Measurements from ENCODE around the gene ZBTB8B.
A peak's percentile ranks its signal among the peaks of the same experiment; 100 is the strongest.

Gene ZBTB8B

DNA sequence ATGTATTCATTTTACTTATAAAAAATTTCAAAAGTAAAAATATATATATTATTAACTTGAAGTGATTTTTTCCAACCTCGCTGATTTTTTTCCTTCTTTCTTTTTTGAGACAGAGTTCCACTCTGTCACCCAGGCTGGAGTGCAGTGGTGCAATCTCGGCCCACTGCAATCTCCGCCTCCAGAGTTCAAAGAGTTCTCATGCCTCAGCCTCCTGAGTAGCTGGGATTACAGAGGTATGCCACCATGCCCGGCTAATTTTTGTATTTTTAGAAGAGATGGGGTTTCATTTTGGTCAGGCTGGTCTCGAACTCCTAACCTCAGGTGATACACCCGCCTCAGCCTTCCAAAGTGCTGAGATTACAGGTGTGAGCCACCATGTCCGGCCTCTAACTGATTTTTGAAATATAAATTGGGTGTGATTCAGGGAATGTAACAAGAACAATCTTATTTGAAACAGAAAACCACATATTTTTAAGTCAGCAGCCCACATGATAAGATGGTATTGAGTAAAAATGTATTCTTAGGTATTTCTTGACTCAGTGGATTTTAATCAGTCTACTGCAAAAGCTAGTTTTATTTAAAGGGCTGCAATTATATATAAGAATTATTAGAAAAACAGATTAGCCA, 30.0 kb downstream of the ZBTB8B start:
- H3K9ac ChIP-seq (ENCODE audit: low read length): no peak overlapping the region
- no peaks in the 10 kb centered on the region for H3K9me3 ChIP-seq (ENCODE audit: control insufficient read depth, low read length)
- no peaks in the 10 kb centered on the region for H3K4me1 ChIP-seq (ENCODE audit: control insufficient read depth, insufficient read depth, low read length)
- no peaks in the 10 kb centered on the region for H3K27me3 ChIP-seq (ENCODE audit: control insufficient read depth, insufficient read depth, low read length)
- no peaks in the 10 kb centered on the region for H3K36me3 ChIP-seq (ENCODE audit: control insufficient read depth, insufficient read depth, low read length)
- H3K4me3 ChIP-seq (ENCODE audit: low read length): no peak overlapping the region

DNA sequence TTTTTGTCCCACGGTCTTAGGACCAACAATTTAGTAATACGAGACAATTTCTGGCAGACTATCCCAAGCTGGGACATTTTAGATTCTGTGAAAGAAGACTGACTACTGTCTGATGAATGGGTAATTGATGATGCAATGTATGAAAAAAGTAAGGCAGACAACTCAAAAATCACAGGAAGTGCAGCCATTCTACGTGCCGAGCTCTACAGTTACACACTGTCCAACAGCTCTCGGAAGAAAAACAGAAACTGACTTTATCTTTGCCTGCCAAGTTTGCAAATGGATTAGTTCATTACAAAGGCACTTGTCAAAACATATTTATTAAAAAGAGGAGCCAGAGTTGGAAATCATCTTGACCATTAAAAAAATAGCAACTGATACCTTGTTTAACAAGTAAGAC, 31.3 kb downstream of the ZBTB8B start:
- H3K36me3 ChIP-seq (ENCODE audit: control insufficient read depth, insufficient read depth, low read length): no peaks in the 10 kb centered on the region
- H3K9ac ChIP-seq (ENCODE audit: low read length): no peak overlapping the region
- no peaks in the 10 kb centered on the region for H3K4me1 ChIP-seq (ENCODE audit: control insufficient read depth, insufficient read depth, low read length)
- no peaks in the 10 kb centered on the region for H3K27me3 ChIP-seq (ENCODE audit: control insufficient read depth, insufficient read depth, low read length)
- H3K9me3 ChIP-seq (ENCODE audit: control insufficient read depth, low read length): no peaks in the 10 kb centered on the region
- H3K4me3 ChIP-seq (ENCODE audit: low read length): no peak overlapping the region

DNA sequence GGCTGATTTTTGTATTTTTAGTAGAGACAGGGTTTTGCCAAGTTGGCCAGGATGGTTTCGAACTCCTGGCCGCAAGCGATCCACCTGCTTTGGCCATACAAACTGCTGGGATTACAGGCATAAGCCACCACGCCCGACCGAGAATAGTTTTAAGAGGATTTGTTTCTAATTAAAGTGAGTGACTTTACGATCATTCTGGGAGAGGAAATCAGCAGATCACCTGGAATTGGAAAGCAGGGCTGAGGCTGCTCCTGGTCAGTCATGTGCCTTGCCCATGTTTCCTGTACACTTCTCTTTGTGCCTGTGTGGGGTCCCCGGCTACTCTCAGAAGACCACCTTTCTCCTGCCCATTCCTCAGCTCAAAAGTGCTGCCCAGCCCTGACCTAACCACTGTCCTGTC, 33.9 kb downstream of the ZBTB8B start:
- Histone ChIP-seq H3K36me3 (ENCODE audit: control insufficient read depth, insufficient read depth, low read length) (no peaks in the 10 kb centered on the region), H3K4me3 (ENCODE audit: low read length) (no peak overlapping the region), H3K27me3 (ENCODE audit: control insufficient read depth, insufficient read depth, low read length) (no peaks in the 10 kb centered on the region), H3K9me3 (ENCODE audit: control insufficient read depth, low read length) (no peaks in the 10 kb centered on the region), H3K4me1 (ENCODE audit: control insufficient read depth, insufficient read depth, low read length) (no peaks in the 10 kb centered on the region), H3K9ac (ENCODE audit: low read length) (no peak overlapping the region)

DNA sequence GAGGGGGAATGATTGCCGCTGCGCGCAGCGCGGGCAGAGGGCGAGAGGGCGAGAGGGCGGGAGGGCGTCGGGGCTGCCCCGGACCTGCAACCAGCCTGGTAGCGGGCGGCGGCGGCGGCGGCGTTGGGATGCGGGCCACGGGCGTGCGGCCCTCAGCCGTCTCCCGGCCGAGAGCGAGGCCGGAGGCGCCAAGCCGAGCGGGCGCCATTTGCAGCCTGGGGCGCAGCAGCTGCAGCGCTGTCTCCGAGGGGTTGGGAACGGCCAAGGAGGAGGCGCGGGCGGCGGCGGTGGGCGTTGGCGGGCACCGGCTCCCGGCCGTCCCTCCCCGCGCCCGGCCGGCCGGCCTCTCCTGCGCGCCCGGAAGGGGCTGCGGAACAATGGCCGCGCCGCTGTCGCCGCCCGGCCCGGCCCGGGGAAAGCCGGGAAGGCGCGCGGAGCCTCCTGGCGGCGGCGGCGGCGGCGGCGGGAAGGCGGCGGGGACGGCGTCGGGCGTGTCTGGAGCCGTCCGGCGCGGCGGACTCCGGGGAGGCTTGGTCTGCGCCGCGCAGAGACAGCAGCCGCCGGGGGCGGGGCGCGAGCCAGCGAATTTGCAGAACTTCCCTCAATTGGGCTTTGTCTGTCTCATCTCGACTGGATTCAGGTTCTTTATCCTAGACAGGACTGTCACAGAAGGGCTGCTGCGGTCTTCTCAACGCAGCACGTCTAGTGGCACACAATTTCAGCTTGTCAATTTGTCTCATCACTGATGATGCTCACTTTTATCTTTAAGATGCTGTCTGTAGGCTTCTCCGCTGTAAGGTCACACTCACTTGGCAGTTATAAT, 35.7 kb downstream of the ZBTB8B start:
- no peaks in the 10 kb centered on the region for H3K36me3 ChIP-seq (ENCODE audit: control insufficient read depth, insufficient read depth, low read length)

DNA sequence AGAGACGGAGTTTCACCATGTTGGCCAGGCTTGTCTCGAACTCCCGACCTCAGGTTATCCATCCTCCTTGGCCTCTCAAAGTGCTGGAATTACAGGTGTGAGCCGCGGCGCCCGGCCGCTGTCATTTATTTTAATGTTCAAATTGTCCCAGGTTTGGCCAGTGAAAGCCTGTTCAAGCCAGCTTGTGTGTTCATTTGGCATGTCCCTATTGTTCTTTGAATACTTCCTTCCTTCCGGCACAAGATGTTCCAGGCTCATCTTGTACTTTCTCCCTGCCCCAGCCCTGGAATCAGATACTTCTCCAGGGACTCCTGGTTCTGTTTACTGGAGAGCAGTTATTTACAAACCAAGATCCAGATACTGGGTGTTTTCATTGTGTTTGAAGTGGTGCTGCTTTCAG, 37.0 kb downstream of the ZBTB8B start:
- no peaks in the 10 kb centered on the region for H3K4me1 ChIP-seq (ENCODE audit: control insufficient read depth, insufficient read depth, low read length)
- H3K9ac ChIP-seq (ENCODE audit: low read length): no peak overlapping the region
- no peaks in the 10 kb centered on the region for H3K27me3 ChIP-seq (ENCODE audit: control insufficient read depth, insufficient read depth, low read length)

More for the DNA sequence above, 35.7 kb downstream of the ZBTB8B start:
- Histone ChIP-seq H3K27me3 (ENCODE audit: control insufficient read depth, insufficient read depth, low read length) (no peaks in the 10 kb centered on the region), H3K9me3 (ENCODE audit: control insufficient read depth, low read length) (no peaks in the 10 kb centered on the region), H3K4me1 (ENCODE audit: control insufficient read depth, insufficient read depth, low read length) (no peaks in the 10 kb centered on the region), H3K4me3 (ENCODE audit: low read length) (no peak overlapping the region), H3K9ac (ENCODE audit: low read length) (peak overlapping the region; percentile 66)

DNA sequence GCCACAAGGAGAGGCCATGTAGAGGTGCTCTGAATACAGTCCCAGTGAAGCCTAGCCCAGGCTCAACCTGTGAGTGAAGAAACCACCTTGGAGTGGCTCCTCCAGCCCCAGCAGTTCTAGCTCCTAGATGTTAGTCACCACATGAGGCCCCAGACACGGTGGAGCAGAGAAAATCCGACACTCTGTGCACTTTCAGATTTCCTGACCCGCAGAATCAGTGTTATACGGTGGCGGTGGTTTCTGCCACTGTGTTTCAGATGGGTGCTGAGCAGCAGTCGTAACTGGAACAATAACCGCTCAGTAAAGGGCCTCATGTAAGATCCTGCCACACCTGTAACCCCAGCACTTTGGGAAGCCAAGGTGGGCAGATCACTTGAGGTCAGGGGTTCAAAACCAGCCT, 38.3 kb downstream of the ZBTB8B start:
- Histone ChIP-seq H3K9me3 (ENCODE audit: control insufficient read depth, low read length) (no peaks in the 10 kb centered on the region), H3K4me3 (ENCODE audit: low read length) (no peak overlapping the region), H3K36me3 (ENCODE audit: control insufficient read depth, insufficient read depth, low read length) (no peaks in the 10 kb centered on the region), H3K4me1 (ENCODE audit: control insufficient read depth, insufficient read depth, low read length) (no peaks in the 10 kb centered on the region), H3K27me3 (ENCODE audit: control insufficient read depth, insufficient read depth, low read length) (no peaks in the 10 kb centered on the region), H3K9ac (ENCODE audit: low read length) (no peak overlapping the region)

More for the DNA sequence above, 37.0 kb downstream of the ZBTB8B start:
- H3K36me3 ChIP-seq (ENCODE audit: control insufficient read depth, insufficient read depth, low read length): no peaks in the 10 kb centered on the region
- no peak overlapping the region for H3K4me3 ChIP-seq (ENCODE audit: low read length)
- H3K9me3 ChIP-seq (ENCODE audit: control insufficient read depth, low read length): no peaks in the 10 kb centered on the region

DNA sequence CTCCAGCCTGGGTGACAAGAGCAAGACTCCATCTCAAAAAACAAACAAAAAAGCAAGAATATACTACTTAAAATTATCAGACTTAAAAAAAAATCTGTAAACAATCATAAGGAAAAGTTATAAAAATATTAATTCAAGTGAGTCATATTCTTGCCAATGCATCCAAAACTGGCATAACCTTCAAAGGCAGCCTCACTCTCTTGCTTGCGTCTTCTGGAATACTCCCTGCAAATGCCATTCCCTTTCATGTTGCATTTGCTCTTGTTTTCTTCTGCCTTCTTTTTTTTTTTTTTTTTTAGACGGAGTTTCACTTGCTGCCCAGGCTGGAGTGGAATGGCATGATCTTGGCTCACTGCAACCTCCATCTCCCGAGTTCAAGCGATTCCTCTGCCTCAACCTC, 42.1 kb downstream of the ZBTB8B start:
- Histone ChIP-seq H3K4me3 (ENCODE audit: low read length) (no peak overlapping the region), H3K4me1 (ENCODE audit: control insufficient read depth, insufficient read depth, low read length) (no peaks in the 10 kb centered on the region), H3K9ac (ENCODE audit: low read length) (no peak overlapping the region), H3K36me3 (ENCODE audit: control insufficient read depth, insufficient read depth, low read length) (no peaks in the 10 kb centered on the region), H3K27me3 (ENCODE audit: control insufficient read depth, insufficient read depth, low read length) (no peaks in the 10 kb centered on the region), H3K9me3 (ENCODE audit: control insufficient read depth, low read length) (no peaks in the 10 kb centered on the region)

DNA sequence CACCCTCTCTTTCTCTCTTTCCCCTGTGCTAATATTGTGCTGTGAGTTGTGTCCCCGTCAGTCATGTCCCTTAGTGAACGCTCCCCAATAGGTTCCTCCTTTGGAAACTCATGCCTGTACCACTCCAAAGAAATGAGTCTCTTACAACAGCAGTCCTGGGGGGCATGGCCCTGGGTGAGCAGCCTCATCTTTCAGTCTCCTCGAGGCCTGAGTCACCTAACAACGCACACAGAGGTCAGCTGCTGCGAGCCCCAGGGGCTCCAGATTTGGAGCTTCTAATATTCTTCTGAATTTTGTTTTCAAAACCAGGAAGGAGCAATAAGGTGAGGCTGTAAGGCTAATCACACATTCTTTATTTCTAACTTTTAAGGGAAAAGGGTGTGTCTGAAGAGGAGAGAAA, 43.9 kb downstream of the ZBTB8B start:
- Histone ChIP-seq H3K36me3 (ENCODE audit: control insufficient read depth, insufficient read depth, low read length) (no peaks in the 10 kb centered on the region), H3K27me3 (ENCODE audit: control insufficient read depth, insufficient read depth, low read length) (no peaks in the 10 kb centered on the region), H3K4me3 (ENCODE audit: low read length) (no peak overlapping the region), H3K9ac (ENCODE audit: low read length) (no peak overlapping the region), H3K9me3 (ENCODE audit: control insufficient read depth, low read length) (no peaks in the 10 kb centered on the region), H3K4me1 (ENCODE audit: control insufficient read depth, insufficient read depth, low read length) (no peaks in the 10 kb centered on the region)

DNA sequence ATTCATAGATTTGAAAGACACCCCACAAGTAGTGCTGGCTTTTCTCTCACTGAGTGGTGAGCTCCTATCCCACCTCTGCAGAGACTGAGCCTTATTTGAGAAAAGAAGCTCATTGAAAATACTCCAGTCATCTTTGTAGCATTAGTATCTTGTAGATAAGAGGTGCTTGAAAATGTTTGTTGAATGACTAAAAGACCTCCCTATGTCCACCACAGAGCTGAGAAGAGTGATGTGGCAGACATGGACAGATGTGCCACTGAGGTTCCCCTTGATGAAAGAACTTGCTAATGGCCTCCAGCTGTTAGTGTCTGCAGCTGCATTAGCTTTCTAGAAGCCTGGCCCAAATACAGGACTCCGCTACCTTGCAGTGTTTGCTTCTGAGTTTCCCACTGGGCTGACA, 45.1 kb downstream of the ZBTB8B start:
- H3K27me3 ChIP-seq (ENCODE audit: control insufficient read depth, insufficient read depth, low read length): no peaks in the 10 kb centered on the region
- H3K9ac ChIP-seq (ENCODE audit: low read length): no peak overlapping the region
- H3K9me3 ChIP-seq (ENCODE audit: control insufficient read depth, low read length): no peaks in the 10 kb centered on the region
- no peaks in the 10 kb centered on the region for H3K36me3 ChIP-seq (ENCODE audit: control insufficient read depth, insufficient read depth, low read length)
- H3K4me1 ChIP-seq (ENCODE audit: control insufficient read depth, insufficient read depth, low read length): no peaks in the 10 kb centered on the region
- H3K4me3 ChIP-seq (ENCODE audit: low read length): no peak overlapping the region
